ENCODE results near the gene SFXN5. TPM values are rescaled to one million over a fixed set of nuclear protein-coding genes. Genes with fewer than 3 reads are reported as not detected.

Gene SFXN5
- total RNA-seq, 1 donor from 2014 or later = 21.8 TPM

GRCh38 chr2:73053316-73054114 is 18.0 kb downstream of the SFXN5 start:
- Mint-ChIP-seq H3K9me3 (peaks cover 10% of the 10 kb centered on the region), H3K27ac (ENCODE audit: unreplicated experiment) (peak overlapping the region; percentile 57), H3K27me3 (ENCODE audit: low read depth) (no peaks in the 10 kb centered on the region), H3K36me3 (ENCODE audit: low read depth) (peaks cover 30% of the 10 kb centered on the region), H3K4me1 (peaks cover 32% of the 10 kb centered on the region), H3K4me3 (no peak overlapping the region)
- DNase-seq (ENCODE audit: low read depth, low spot score) = no peak
- no peak for TF ChIP-seq CTCF (conservative IDR thresholded peaks at IDR 0.05)

GRCh38 chr2:73050121-73050545 is 21.4 kb downstream of the SFXN5 start:
- no peak for TF ChIP-seq CTCF (conservative IDR thresholded peaks at IDR 0.05)
- Mint-ChIP-seq H3K27me3 (ENCODE audit: low read depth) (no peaks in the 10 kb centered on the region), H3K4me1 (peaks cover 32% of the 10 kb centered on the region), H3K36me3 (ENCODE audit: low read depth) (peaks cover 13% of the 10 kb centered on the region), H3K4me3 (no peak overlapping the region), H3K9me3 (peaks cover 3% of the 10 kb centered on the region), H3K27ac (ENCODE audit: unreplicated experiment) (no peak overlapping the region)
- no peak for DNase-seq (ENCODE audit: low read depth, low spot score)

GRCh38 chr2:73043929-73044832 is 27.3 kb downstream of the SFXN5 start:
- Mint-ChIP-seq H3K27me3 (ENCODE audit: low read depth) (no peaks in the 10 kb centered on the region), H3K36me3 (ENCODE audit: low read depth) (no peaks in the 10 kb centered on the region), H3K9me3 (no peaks in the 10 kb centered on the region), H3K27ac (ENCODE audit: unreplicated experiment) (peak overlapping the region; percentile 58), H3K4me3 (no peak overlapping the region), H3K4me1 (peaks cover 18% of the 10 kb centered on the region)
- DNase-seq (ENCODE audit: low read depth, low spot score) = no peak
- TF ChIP-seq CTCF (conservative IDR thresholded peaks at IDR 0.05) = no peak

GRCh38 chr2:73043276-73043675 is 28.2 kb downstream of the SFXN5 start:
- H3K4me3 Mint-ChIP-seq = no peak overlapping the region
- TF ChIP-seq CTCF (conservative IDR thresholded peaks at IDR 0.05) = no peak
- no peak overlapping the region for H3K27ac Mint-ChIP-seq (ENCODE audit: unreplicated experiment)
- no peaks in the 10 kb centered on the region for H3K27me3 Mint-ChIP-seq (ENCODE audit: low read depth)
- no peaks in the 10 kb centered on the region for H3K36me3 Mint-ChIP-seq (ENCODE audit: low read depth)
- no peaks in the 10 kb centered on the region for H3K9me3 Mint-ChIP-seq
- peaks cover 18% of the 10 kb centered on the region for H3K4me1 Mint-ChIP-seq
- no peak for DNase-seq (ENCODE audit: low read depth, low spot score)

- no peaks in the 10 kb centered on the region for H3K4me1 Mint-ChIP-seq
- no peaks in the 10 kb centered on the region for H3K9me3 Mint-ChIP-seq
- TF ChIP-seq CTCF (conservative IDR thresholded peaks at IDR 0.05) = no peak
- H3K4me3 Mint-ChIP-seq = no peak overlapping the region
- no peaks in the 10 kb centered on the region for H3K36me3 Mint-ChIP-seq (ENCODE audit: low read depth)
- H3K27ac Mint-ChIP-seq (ENCODE audit: unreplicated experiment) = no peak overlapping the region
- no peak for DNase-seq (ENCODE audit: low read depth, low spot score)
- H3K27me3 Mint-ChIP-seq (ENCODE audit: low read depth) = no peaks in the 10 kb centered on the region
Measured at GRCh38 chr2:73037947-73038585, 33.4 kb downstream of the SFXN5 start.

Data from neural crest cell (in vitro differentiated cells).